Measurements from ENCODE around the gene IZUMO2.

IZUMO2 gene

GRCh38 chr19:50162988-50163387 lies at the start of gene IZUMO2:
TSS of gene IZUMO2 (minus strand) at chr19:50163281. CDS start at chr19:50163194, 87 bp downstream.
- Mint-ChIP-seq H3K27ac (no peak within 1 kb of the TSS), H3K27me3 (peaks cover 42% of the 10 kb centered on the region), H3K9me3 (peaks cover 8% of the 10 kb centered on the region), H3K4me3 (no peak within 1 kb of the TSS), H3K4me1 (ENCODE audit: low read depth) (peaks cover 2% of the 10 kb centered on the region), H3K36me3 (ENCODE audit: low read depth) (no peaks in the 10 kb centered on the region)
- no peak for DNase-seq

- Mint-ChIP-seq H3K4me1 (ENCODE audit: low read depth) (no peaks in the 10 kb centered on the region), H3K27ac (no peak overlapping the region), H3K36me3 (ENCODE audit: low read depth) (no peaks in the 10 kb centered on the region), H3K27me3 (peaks cover 22% of the 10 kb centered on the region), H3K4me3 (no peak overlapping the region), H3K9me3 (peaks cover 4% of the 10 kb centered on the region)
- no peak for DNase-seq
Measured at GRCh38 chr19:50210425-50210824, 47.3 kb upstream of the IZUMO2 start.

GRCh38 chr19:50209131-50209530 lies 46.0 kb upstream of the IZUMO2 start:
- Mint-ChIP-seq H3K36me3 (ENCODE audit: low read depth) (no peaks in the 10 kb centered on the region), H3K4me1 (ENCODE audit: low read depth) (peaks cover 5% of the 10 kb centered on the region), H3K9me3 (peaks cover 4% of the 10 kb centered on the region), H3K27me3 (peaks cover 32% of the 10 kb centered on the region), H3K4me3 (no peak overlapping the region), H3K27ac (no peak overlapping the region)
- no peak for DNase-seq

GRCh38 chr19:50207730-50208129 lies 44.6 kb upstream of the IZUMO2 start:
- H3K36me3 Mint-ChIP-seq (ENCODE audit: low read depth) = no peaks in the 10 kb centered on the region
- no peak overlapping the region for H3K4me3 Mint-ChIP-seq
- no peak overlapping the region for H3K27ac Mint-ChIP-seq
- peaks cover 40% of the 10 kb centered on the region for H3K27me3 Mint-ChIP-seq
- peaks cover 6% of the 10 kb centered on the region for H3K4me1 Mint-ChIP-seq (ENCODE audit: low read depth)
- DNase-seq = no peak
- peaks cover 4% of the 10 kb centered on the region for H3K9me3 Mint-ChIP-seq

- no peak for DNase-seq
- no peaks in the 10 kb centered on the region for H3K36me3 Mint-ChIP-seq (ENCODE audit: low read depth)
- H3K27me3 Mint-ChIP-seq = peaks cover 52% of the 10 kb centered on the region
- no peak overlapping the region for H3K27ac Mint-ChIP-seq
- H3K4me3 Mint-ChIP-seq = no peak overlapping the region
- no peaks in the 10 kb centered on the region for H3K9me3 Mint-ChIP-seq
- peaks cover 6% of the 10 kb centered on the region for H3K4me1 Mint-ChIP-seq (ENCODE audit: low read depth)
Measured at GRCh38 chr19:50206191-50206590, 43.1 kb upstream of the IZUMO2 start.

GRCh38 chr19:50205681-50206138 lies 42.6 kb upstream of the IZUMO2 start:
- Mint-ChIP-seq H3K27ac (no peak overlapping the region), H3K9me3 (no peaks in the 10 kb centered on the region), H3K36me3 (ENCODE audit: low read depth) (no peaks in the 10 kb centered on the region), H3K27me3 (peaks cover 57% of the 10 kb centered on the region), H3K4me3 (no peak overlapping the region), H3K4me1 (ENCODE audit: low read depth) (peaks cover 6% of the 10 kb centered on the region)
- DNase-seq = no peak

- peaks cover 6% of the 10 kb centered on the region for H3K4me1 Mint-ChIP-seq (ENCODE audit: low read depth)
- no peaks in the 10 kb centered on the region for H3K9me3 Mint-ChIP-seq
- no peak overlapping the region for H3K4me3 Mint-ChIP-seq
- no peak for DNase-seq
- no peaks in the 10 kb centered on the region for H3K36me3 Mint-ChIP-seq (ENCODE audit: low read depth)
- peaks cover 59% of the 10 kb centered on the region for H3K27me3 Mint-ChIP-seq
- no peak overlapping the region for H3K27ac Mint-ChIP-seq
Measured at GRCh38 chr19:50204811-50205675, 42.0 kb upstream of the IZUMO2 start.

- Mint-ChIP-seq H3K36me3 (ENCODE audit: low read depth) (no peaks in the 10 kb centered on the region), H3K27me3 (peaks cover 63% of the 10 kb centered on the region), H3K4me1 (ENCODE audit: low read depth) (peaks cover 6% of the 10 kb centered on the region), H3K27ac (no peak overlapping the region), H3K4me3 (no peak overlapping the region), H3K9me3 (no peaks in the 10 kb centered on the region)
- DNase-seq = no peak
Measured at GRCh38 chr19:50204081-50204428, 41.0 kb upstream of the IZUMO2 start.

- no peak within 1 kb of the TSS for H3K4me3 Mint-ChIP-seq
- peak; percentile 43 for DNase-seq
- peaks cover 69% of the 10 kb centered on the region for H3K27me3 Mint-ChIP-seq
- peaks cover 6% of the 10 kb centered on the region for H3K4me1 Mint-ChIP-seq (ENCODE audit: low read depth)
- H3K27ac Mint-ChIP-seq = no peak within 1 kb of the TSS
- H3K9me3 Mint-ChIP-seq = no peaks in the 10 kb centered on the region
- no peaks in the 10 kb centered on the region for H3K36me3 Mint-ChIP-seq (ENCODE audit: low read depth)
Measured at GRCh38 chr19:50203281-50204080, 40.4 kb upstream of the IZUMO2 start, which contains the start of gene MYH14. TSS of gene MYH14 (plus strand) at chr19:50203622. CDS start at chr19:50210366, 6,744 bp downstream.

GRCh38 chr19:50202962-50203280 lies 39.8 kb upstream of the IZUMO2 start:
- Mint-ChIP-seq H3K27ac (no peak overlapping the region), H3K27me3 (peaks cover 68% of the 10 kb centered on the region), H3K36me3 (ENCODE audit: low read depth) (no peaks in the 10 kb centered on the region), H3K4me1 (ENCODE audit: low read depth) (peaks cover 6% of the 10 kb centered on the region), H3K4me3 (no peak overlapping the region), H3K9me3 (no peaks in the 10 kb centered on the region)
- no peak for DNase-seq

GRCh38 chr19:50202386-50202785 lies 39.3 kb upstream of the IZUMO2 start:
- H3K4me1 Mint-ChIP-seq (ENCODE audit: low read depth) = peaks cover 6% of the 10 kb centered on the region
- H3K36me3 Mint-ChIP-seq (ENCODE audit: low read depth) = no peaks in the 10 kb centered on the region
- no peak overlapping the region for H3K27ac Mint-ChIP-seq
- H3K27me3 Mint-ChIP-seq = peaks cover 65% of the 10 kb centered on the region
- H3K9me3 Mint-ChIP-seq = no peaks in the 10 kb centered on the region
- DNase-seq = no peak
- H3K4me3 Mint-ChIP-seq = no peak overlapping the region

- H3K27ac Mint-ChIP-seq = no peak overlapping the region
- no peaks in the 10 kb centered on the region for H3K9me3 Mint-ChIP-seq
- no peak overlapping the region for H3K4me3 Mint-ChIP-seq
- no peaks in the 10 kb centered on the region for H3K36me3 Mint-ChIP-seq (ENCODE audit: low read depth)
- peaks cover 61% of the 10 kb centered on the region for H3K27me3 Mint-ChIP-seq
- DNase-seq = no peak
- peaks cover 2% of the 10 kb centered on the region for H3K4me1 Mint-ChIP-seq (ENCODE audit: low read depth)
Measured at GRCh38 chr19:50199259-50199555, 36.1 kb upstream of the IZUMO2 start.

- H3K36me3 Mint-ChIP-seq (ENCODE audit: low read depth) = no peaks in the 10 kb centered on the region
- H3K27me3 Mint-ChIP-seq = peaks cover 59% of the 10 kb centered on the region
- no peak overlapping the region for H3K27ac Mint-ChIP-seq
- no peaks in the 10 kb centered on the region for H3K9me3 Mint-ChIP-seq
- H3K4me1 Mint-ChIP-seq (ENCODE audit: low read depth) = no peaks in the 10 kb centered on the region
- DNase-seq = no peak
- no peak overlapping the region for H3K4me3 Mint-ChIP-seq
Measured at GRCh38 chr19:50198431-50199258, 35.6 kb upstream of the IZUMO2 start.

- Mint-ChIP-seq H3K4me1 (ENCODE audit: low read depth) (no peaks in the 10 kb centered on the region), H3K27ac (no peak overlapping the region), H3K27me3 (peaks cover 61% of the 10 kb centered on the region), H3K4me3 (no peak overlapping the region), H3K9me3 (no peaks in the 10 kb centered on the region), H3K36me3 (ENCODE audit: low read depth) (no peaks in the 10 kb centered on the region)
- DNase-seq = no peak
Measured at GRCh38 chr19:50197348-50197747, 34.3 kb upstream of the IZUMO2 start.
